Measurements from ENCODE around the gene TLR6.

- TF ChIP-seq SUZ12 (IDR thresholded peaks at IDR 0.05; ENCODE audit: extremely low read depth, insufficient read depth, insufficient read length) (no peak), YY1 (IDR thresholded peaks at IDR 0.05; ENCODE audit: insufficient read depth, insufficient read length) (no peak), ZNF274 (IDR thresholded peaks at IDR 0.05; ENCODE audit: low read depth, low read length) (no peak)
Observed at GRCh38 chr4:38780833-38781484, 75.7 kb downstream of the TLR6 start.
